ENCODE data around the gene SPSB2.

SPSB2 gene

GRCh38 chr12:6827437-6827911, 45.6 kb downstream of the SPSB2 start:
- no peaks in the 10 kb centered on the region for H3K79me2 ChIP-seq (ENCODE audit: insufficient read depth, low read depth)
- TF ChIP-seq CTCF (conservative IDR thresholded peaks at IDR 0.05; ENCODE audit: low read depth, low read length), result no peak
- H3K4me3 ChIP-seq (IDR thresholded peaks at IDR 0.05; ENCODE audit: insufficient read depth, low read depth, low read length), result no peak overlapping the region
- H3K36me3 ChIP-seq (ENCODE audit: insufficient read depth), result no peaks in the 10 kb centered on the region
- H3K4me2 ChIP-seq, result no peak overlapping the region
- H4K20me1 ChIP-seq (ENCODE audit: insufficient read depth), result no peaks in the 10 kb centered on the region
- peaks cover 77% of the 10 kb centered on the region for H3K27me3 ChIP-seq (ENCODE audit: insufficient read depth, low read depth)
- no peak overlapping the region for H3K27ac ChIP-seq
- no peak overlapping the region for H2AFZ ChIP-seq (ENCODE audit: low read depth)
- no peak overlapping the region for H3K9ac ChIP-seq
- peaks cover 6% of the 10 kb centered on the region for H3K4me1 ChIP-seq (ENCODE audit: low read depth, poor library complexity, severe bottlenecking)

- H3K27ac ChIP-seq, result no peak overlapping the region
- H4K20me1 ChIP-seq (ENCODE audit: insufficient read depth), result no peaks in the 10 kb centered on the region
- TF ChIP-seq CTCF (conservative IDR thresholded peaks at IDR 0.05; ENCODE audit: low read depth, low read length), result no peak
- H3K36me3 ChIP-seq (ENCODE audit: insufficient read depth), result no peaks in the 10 kb centered on the region
- no peaks in the 10 kb centered on the region for H3K79me2 ChIP-seq (ENCODE audit: insufficient read depth, low read depth)
- H3K4me1 ChIP-seq (ENCODE audit: low read depth, poor library complexity, severe bottlenecking), result peaks cover 6% of the 10 kb centered on the region
- H3K4me3 ChIP-seq (IDR thresholded peaks at IDR 0.05; ENCODE audit: insufficient read depth, low read depth, low read length), result no peak overlapping the region
- H3K4me2 ChIP-seq, result no peak overlapping the region
- no peak overlapping the region for H2AFZ ChIP-seq (ENCODE audit: low read depth)
- peaks cover 77% of the 10 kb centered on the region for H3K27me3 ChIP-seq (ENCODE audit: insufficient read depth, low read depth)
- H3K9ac ChIP-seq, result no peak overlapping the region
These were observed 46.2 kb downstream of the SPSB2 start for GRCh38 chr12:6826734-6827436.

- H3K4me1 ChIP-seq (ENCODE audit: low read depth, poor library complexity, severe bottlenecking), result peaks cover 6% of the 10 kb centered on the region
- H3K36me3 ChIP-seq (ENCODE audit: insufficient read depth), result no peaks in the 10 kb centered on the region
- peaks cover 72% of the 10 kb centered on the region for H3K27me3 ChIP-seq (ENCODE audit: insufficient read depth, low read depth)
- no peak overlapping the region for H3K4me2 ChIP-seq
- no peak overlapping the region for H2AFZ ChIP-seq (ENCODE audit: low read depth)
- no peak for TF ChIP-seq CTCF (conservative IDR thresholded peaks at IDR 0.05; ENCODE audit: low read depth, low read length)
- H3K9ac ChIP-seq, result no peak overlapping the region
- H4K20me1 ChIP-seq (ENCODE audit: insufficient read depth), result no peaks in the 10 kb centered on the region
- H3K79me2 ChIP-seq (ENCODE audit: insufficient read depth, low read depth), result no peaks in the 10 kb centered on the region
- no peak overlapping the region for H3K27ac ChIP-seq
- H3K4me3 ChIP-seq (IDR thresholded peaks at IDR 0.05; ENCODE audit: insufficient read depth, low read depth, low read length), result no peak overlapping the region
These were observed 46.9 kb downstream of the SPSB2 start for GRCh38 chr12:6826125-6826733.

GRCh38 chr12:6825398-6826124, 47.5 kb downstream of the SPSB2 start:
- Histone ChIP-seq H3K9ac (no peak overlapping the region), H4K20me1 (ENCODE audit: insufficient read depth) (no peaks in the 10 kb centered on the region), H3K36me3 (ENCODE audit: insufficient read depth) (no peaks in the 10 kb centered on the region), H3K79me2 (ENCODE audit: insufficient read depth, low read depth) (no peaks in the 10 kb centered on the region), H3K27ac (no peak overlapping the region), H3K4me1 (ENCODE audit: low read depth, poor library complexity, severe bottlenecking) (peaks cover 6% of the 10 kb centered on the region), H3K27me3 (ENCODE audit: insufficient read depth, low read depth) (peaks cover 70% of the 10 kb centered on the region), H3K4me3 (IDR thresholded peaks at IDR 0.05; ENCODE audit: insufficient read depth, low read depth, low read length) (no peak overlapping the region), H2AFZ (ENCODE audit: low read depth) (no peak overlapping the region; the same call in 1 of the 2 replicates), H3K4me2 (no peak overlapping the region)
- peak; percentile 79 for TF ChIP-seq CTCF (conservative IDR thresholded peaks at IDR 0.05; ENCODE audit: low read depth, low read length)

All from KMS-11 (cell line).